Measurements from ENCODE around the gene MRC1.

DNA sequence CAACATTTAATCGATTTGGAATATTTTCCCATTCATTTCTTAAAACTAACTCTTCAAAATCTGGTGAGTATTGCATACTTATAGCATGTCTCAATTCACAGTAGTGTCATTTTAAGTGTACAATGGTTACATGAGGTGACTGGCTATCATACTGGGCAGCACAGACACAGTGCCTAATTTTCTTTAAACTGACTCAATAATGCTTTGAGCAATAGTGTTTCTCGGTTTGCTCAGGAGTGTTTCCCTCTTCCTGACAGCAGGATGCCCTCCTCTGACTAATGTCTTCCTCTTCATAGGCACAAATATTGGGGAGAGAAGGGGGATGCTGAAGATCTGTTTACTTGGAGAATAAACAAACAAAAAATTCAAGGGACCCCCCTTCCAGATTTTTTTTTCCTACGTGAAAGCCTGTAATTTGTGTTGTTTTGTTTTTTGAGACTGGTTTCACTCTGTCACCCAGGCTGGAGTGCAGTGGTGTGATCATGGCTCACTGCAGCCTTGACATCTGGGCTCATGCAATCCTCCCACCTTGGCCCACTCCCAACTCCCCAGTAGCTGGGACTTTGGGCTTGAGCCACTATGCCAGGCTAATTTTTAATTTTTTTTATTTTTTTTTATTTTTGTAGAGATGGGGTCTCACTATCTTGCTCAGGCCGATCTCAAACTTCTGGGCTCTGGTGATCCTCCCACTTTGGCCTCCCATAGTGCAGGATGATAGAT is 2.2 kb downstream of the MRC1 start:
- TF ChIP-seq, protein P1, sequence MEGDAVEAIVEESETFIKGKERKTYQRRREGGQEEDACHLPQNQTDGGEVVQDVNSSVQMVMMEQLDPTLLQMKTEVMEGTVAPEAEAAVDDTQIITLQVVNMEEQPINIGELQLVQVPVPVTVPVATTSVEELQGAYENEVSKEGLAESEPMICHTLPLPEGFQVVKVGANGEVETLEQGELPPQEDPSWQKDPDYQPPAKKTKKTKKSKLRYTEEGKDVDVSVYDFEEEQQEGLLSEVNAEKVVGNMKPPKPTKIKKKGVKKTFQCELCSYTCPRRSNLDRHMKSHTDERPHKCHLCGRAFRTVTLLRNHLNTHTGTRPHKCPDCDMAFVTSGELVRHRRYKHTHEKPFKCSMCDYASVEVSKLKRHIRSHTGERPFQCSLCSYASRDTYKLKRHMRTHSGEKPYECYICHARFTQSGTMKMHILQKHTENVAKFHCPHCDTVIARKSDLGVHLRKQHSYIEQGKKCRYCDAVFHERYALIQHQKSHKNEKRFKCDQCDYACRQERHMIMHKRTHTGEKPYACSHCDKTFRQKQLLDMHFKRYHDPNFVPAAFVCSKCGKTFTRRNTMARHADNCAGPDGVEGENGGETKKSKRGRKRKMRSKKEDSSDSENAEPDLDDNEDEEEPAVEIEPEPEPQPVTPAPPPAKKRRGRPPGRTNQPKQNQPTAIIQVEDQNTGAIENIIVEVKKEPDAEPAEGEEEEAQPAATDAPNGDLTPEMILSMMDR (CRISPR knock-in tag; IDR thresholded peaks at IDR 0.05) = no peak
- TF ChIP-seq POLR2A (IDR thresholded peaks at IDR 0.05; ENCODE audit: insufficient read depth in 1 of 2, low read depth in 2 of 2, low read length in 2 of 2) = no peak
- no peak for TF ChIP-seq CREM (IDR thresholded peaks at IDR 0.05)
- no peak for TF ChIP-seq CREM (CRISPR knock-in tag; IDR thresholded peaks at IDR 0.05)
- no peak for TF ChIP-seq ZNF501 (CRISPR knock-in tag; IDR thresholded peaks at IDR 0.05)
- no peak for TF ChIP-seq SP4 (CRISPR knock-in tag; IDR thresholded peaks at IDR 0.05)
- TF ChIP-seq, protein P2, sequence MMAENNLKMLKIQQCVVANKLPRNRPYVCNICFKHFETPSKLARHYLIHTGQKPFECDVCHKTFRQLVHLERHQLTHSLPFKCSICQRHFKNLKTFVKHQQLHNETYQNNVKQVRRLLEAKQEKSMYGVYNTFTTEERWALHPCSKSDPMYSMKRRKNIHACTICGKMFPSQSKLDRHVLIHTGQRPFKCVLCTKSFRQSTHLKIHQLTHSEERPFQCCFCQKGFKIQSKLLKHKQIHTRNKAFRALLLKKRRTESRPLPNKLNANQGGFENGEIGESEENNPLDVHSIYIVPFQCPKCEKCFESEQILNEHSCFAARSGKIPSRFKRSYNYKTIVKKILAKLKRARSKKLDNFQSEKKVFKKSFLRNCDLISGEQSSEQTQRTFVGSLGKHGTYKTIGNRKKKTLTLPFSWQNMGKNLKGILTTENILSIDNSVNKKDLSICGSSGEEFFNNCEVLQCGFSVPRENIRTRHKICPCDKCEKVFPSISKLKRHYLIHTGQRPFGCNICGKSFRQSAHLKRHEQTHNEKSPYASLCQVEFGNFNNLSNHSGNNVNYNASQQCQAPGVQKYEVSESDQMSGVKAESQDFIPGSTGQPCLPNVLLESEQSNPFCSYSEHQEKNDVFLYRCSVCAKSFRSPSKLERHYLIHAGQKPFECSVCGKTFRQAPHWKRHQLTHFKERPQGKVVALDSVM (CRISPR knock-in tag; IDR thresholded peaks at IDR 0.05) = no peak
- no peak for TF ChIP-seq CBX1 (IDR thresholded peaks at IDR 0.05; ENCODE audit: low read depth)
- TF ChIP-seq TBL1XR1 (IDR thresholded peaks at IDR 0.05; ENCODE audit: borderline replicate concordance, low read length, partially characterized antibody) = no peak
- TF ChIP-seq SNAPC2 (CRISPR knock-in tag; IDR thresholded peaks at IDR 0.05) = no peak
- no peak for TF ChIP-seq GTF2F1 (IDR thresholded peaks at IDR 0.05; ENCODE audit: low read length)
- TF ChIP-seq, protein P3, sequence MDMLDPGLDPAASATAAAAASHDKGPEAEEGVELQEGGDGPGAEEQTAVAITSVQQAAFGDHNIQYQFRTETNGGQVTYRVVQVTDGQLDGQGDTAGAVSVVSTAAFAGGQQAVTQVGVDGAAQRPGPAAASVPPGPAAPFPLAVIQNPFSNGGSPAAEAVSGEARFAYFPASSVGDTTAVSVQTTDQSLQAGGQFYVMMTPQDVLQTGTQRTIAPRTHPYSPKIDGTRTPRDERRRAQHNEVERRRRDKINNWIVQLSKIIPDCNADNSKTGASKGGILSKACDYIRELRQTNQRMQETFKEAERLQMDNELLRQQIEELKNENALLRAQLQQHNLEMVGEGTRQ (IDR thresholded peaks at IDR 0.05; ENCODE audit: low read depth, low read length) = no peak
- TF ChIP-seq, protein P3 (CRISPR knock-in tag; IDR thresholded peaks at IDR 0.05; ENCODE audit: borderline replicate concordance) = no peak
- no peak for TF ChIP-seq U2AF1 (optimal IDR thresholded peaks at IDR 0.05; ENCODE audit: low read depth, low read length)
- TF ChIP-seq MYC (CRISPR knock-in tag; IDR thresholded peaks at IDR 0.05; ENCODE audit: borderline replicate concordance) = no peak
- no peak for TF ChIP-seq TSC22D2 (CRISPR knock-in tag; IDR thresholded peaks at IDR 0.05; ENCODE audit: borderline replicate concordance)

Data from HepG2 (cell line).